ENCODE results near the gene GRID1.

GRCh38 chr10:85600026-85600743 lies 766.4 kb downstream of the GRID1 start:
- TF ChIP-seq GATA2 (IDR thresholded peaks at IDR 0.05; ENCODE audit: low read depth, low read length) (no peak), GATA3 (IDR thresholded peaks at IDR 0.05; ENCODE audit: low read depth, low read length) (no peak)

All from SH-SY5Y (cell line).